NOMO-1 treated with DMSO at 0.1 percent for 48 hours (cell line): Measurements from ENCODE around the gene CARD19.
A peak's percentile ranks its signal among the peaks of the same experiment; 100 is the strongest.

Source experiments
- DNase-seq: peaks from one replicate; lab custom pipeline; 2025; ENCODE audit not compliant: unreplicated experiment; lab: John Stamatoyannopoulos, UW

CARD19 gene

DNA sequence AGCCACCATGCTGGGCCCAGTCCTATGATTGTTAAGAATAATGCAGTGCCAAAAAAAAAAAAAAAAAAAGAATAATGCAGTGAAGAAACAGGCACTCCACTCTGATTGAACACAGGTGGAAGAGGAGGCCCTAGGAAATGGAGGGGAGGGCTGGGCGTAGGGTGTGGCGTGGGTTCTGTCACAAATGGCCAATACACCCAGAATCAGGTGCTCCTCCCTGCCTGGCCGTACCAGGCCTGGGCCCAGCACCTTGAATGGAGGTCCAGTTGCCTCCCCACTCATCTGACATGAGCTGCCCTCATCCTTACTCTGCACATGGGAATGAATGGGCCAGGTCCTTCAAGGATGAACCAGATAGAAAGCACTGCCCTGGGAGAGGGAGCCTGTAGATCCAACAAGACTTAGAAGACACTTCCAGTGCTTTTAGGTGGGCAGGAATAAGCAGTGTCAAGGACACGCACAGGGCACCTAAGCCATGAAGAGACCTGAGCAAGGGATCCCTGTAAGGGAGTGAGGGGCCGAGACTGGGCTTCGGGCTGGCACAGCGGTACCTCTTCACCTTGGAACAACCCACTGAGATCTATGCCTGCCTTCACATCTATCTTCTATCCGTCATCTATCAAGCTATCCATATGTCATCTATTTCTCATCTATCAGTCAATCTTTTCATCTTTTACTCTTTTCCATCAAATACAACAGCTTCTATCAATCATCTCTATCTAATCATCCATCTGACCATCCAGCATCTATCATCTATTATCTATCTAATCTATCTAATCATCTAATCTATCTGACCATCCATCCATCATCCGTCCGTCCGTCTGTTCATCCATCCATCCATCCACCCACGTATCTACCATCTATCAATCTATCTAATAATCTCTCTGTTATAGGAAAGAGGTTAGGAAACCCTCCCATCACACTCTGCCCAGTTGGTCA, 22.2 kb downstream of the CARD19 start:
- DNase-seq: no peak

- DNase-seq: no peak
These were observed 23.1 kb downstream of the CARD19 start for GRCh38 chr9:93118863-93119702.

- DNase-seq: no peak
These were observed 23.6 kb downstream of the CARD19 start for GRCh38 chr9:93119703-93119952.

DNA sequence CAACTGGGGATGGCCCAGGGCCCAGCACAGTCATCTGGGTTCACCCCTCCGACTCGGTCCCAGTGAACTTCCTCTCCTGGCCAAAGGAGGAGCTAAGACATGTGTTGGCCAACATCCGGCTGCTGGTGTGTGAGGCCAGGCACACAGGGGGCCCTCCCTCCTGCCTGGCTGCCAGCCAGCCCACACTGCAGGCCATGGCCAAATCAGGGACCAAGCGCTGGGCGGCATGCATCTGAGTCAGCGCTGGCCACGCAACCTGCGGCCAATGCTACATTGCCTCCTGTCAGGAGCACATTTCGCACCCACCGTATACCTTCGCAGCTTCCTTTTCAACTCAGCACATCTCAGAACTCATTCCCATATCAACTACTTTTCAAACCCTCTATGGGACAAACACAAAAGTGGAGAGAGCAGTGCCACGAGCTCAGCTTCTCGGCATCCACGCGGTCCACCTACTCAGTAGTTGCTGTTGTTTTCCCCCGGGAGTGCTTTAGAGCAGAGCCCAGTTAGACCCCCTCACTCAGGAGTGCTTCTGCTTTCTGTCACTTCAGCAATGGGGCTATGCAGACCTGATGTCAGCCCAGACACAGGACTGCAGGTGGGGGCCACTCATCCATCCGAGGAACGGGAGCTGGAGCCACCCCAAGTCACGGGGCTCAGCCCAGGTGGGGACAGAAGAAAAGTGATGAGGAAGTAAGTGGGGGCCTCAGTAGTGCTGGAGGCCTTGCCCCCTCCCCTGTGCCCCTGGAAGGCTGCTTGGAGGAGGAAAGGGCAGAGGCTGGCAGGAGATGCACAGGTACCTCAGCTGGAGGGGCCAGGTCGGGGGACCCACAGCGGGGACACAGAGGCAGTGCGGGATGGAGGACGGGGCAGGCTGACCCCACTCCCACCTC, 24.2 kb downstream of the CARD19 start:
- DNase-seq: peak; percentile 94

GRCh38 chr9:93120846-93121315, 24.9 kb downstream of the CARD19 start:
- DNase-seq: no peak

GRCh38 chr9:93121316-93122241, 25.6 kb downstream of the CARD19 start:
- no peak for DNase-seq

DNA sequence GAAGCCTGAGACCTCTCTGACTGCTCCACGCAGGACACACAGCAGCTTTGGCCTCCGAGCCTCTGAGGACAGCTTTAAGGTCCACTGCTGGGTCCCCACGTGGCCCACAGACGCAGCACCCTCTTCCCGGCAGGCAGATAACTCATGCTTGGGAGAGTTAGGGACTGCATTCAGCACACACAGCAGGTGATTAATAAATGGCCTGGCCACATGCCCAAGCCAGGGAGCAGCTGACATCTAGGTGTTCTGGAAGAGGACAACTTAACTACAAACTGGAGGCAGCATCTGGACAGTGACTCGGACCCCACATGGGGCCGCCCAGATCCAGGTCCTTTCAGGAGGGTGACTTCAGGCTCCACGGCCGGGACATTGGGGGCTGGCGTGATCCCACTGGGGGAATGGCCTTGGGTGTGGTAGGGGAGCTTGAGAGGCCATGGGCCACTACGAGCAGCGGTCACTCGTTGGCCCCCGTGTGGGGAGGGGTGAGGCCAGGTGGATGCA, 26.8 kb downstream of the CARD19 start:
- DNase-seq: no peak

- DNase-seq: no peak
These were observed 27.7 kb downstream of the CARD19 start for GRCh38 chr9:93123561-93124283.

DNA sequence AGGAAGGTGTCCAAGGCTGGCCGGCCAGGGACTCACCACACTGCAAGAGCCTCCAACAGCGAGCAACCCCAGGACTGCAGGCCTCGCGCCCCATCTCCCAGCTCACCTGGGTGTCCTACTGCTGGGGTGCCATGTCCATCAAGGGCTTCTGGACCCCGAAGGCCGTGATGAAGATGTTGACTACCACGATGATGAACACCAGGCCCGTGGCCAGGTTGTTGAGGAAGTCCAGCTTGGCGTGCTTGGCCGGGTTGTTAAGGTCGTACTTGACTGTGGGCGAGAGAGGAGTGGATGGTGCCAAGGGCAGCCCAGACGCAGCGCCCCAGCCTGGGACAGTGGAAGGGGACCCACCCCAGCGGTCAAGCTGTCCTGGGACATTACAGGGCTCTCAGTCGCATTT, 28.8 kb downstream of the CARD19 start:
- no peak for DNase-seq

DNA sequence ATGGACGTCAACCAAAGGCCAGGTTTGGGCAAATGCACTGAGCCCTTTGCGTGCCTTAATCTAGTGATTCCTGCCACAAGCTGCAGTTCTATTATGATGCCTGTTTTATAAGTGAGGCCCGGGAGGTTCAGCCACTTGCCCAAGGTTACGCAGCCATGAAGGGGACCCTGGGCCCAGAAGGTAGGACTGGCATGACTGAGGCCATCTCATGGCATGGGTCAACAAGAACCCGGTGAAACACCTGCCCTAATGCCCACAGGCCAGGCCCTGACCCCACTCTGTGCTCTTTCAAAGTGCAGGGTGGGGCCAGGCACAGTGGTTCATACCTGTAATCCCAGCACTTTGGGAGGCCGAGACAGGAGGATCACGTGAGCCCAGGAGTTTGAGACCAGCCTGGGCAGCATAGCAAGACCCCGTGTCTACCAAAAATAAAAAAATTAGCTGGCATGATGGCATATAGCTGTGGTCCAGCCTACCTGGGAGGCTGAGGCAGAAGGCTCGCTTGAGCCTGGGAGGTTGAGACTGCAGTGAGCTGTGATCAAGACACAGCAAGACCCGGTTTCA, 29.4 kb downstream of the CARD19 start:
- DNase-seq: no peak

GRCh38 chr9:93126151-93126781, 30.2 kb downstream of the CARD19 start:
- no peak for DNase-seq

DNA sequence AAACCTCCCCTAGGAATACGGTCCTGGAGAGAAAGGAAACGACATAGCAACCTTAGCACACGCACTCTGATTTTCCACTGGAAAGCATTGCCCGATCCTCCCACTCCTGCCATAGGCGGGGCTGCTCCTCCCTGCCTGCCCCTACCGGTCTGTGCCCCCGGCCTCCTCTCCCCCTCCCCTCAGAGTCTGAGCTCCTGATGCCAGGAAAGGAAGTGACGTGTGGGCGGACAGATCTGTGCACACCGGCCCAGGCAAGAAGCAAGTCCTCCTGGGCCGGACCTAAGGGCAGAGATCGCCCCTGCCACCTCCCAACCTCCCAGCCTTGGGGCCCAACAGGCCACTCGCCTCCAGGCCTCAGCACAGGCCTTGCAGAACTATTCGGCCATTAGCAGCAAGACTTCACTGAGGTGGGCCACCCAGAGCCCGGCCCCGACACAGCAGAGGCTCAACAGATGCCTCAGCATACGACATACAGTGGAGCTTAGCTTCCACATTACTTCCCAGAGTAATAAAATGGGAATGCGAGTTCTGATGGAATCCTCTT, 30.9 kb downstream of the CARD19 start:
- no peak for DNase-seq

GRCh38 chr9:93127395-93127911, 31.4 kb downstream of the CARD19 start:
- peak; percentile 57 for DNase-seq

- no peak for DNase-seq
These were observed 32.1 kb downstream of the CARD19 start for GRCh38 chr9:93128011-93128714.

DNA sequence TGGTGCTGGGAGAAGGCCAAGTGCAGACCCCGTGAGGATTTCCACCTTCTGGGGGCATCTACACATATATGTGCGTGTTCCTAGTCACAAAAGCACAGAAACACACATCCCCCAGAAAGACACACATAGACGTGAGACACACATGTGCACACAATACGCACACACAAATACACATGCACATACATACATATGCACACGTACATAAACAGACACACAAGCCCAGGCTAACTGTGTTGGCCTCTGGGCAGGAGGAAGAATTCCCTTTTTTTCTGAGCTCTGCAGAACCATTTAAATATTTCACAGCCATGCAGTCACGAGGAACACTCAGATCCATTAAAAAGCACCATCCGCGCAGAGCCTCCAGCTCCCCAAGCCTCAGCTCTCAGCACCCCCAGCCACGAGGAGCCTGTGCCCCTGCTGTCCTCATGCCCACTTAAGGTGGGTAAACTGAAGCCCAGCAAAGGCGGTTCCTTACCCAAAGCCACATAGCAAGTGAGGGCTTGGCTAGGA, 32.8 kb downstream of the CARD19 start:
- no peak for DNase-seq

DNA sequence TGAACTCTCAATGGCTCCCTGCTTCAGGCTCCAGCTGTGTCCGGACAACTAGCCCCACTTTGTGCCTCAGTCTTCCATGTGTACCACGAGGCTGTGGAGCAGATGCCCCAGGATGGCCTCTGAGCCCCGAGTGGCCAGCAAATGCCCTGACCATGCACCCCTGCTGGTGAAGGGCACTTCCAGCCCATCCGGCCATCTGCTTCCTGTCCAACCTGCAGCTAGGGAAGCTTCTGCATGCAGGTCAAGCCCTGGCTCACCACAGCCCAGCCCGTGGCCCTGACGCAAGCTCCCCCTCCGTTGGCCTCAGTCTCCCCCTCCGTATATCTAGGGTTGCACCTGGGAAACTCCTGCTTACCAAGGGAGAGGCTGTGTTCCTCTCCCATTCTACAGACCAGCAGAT, 33.3 kb downstream of the CARD19 start:
- no peak for DNase-seq
